GM12891 (cell line): Measurements from ENCODE around the gene MYH9.

Experiments
- DNase-seq: peaks from one replicate; pipeline ENCODE4 v3.0.0; 2011; ENCODE audit warnings: low spot score; ENCODE audit not compliant: insufficient read length
- FAIRE-seq: peaks from 2 replicates; lab custom pipeline; 2011; peaks lifted over from hg19 to GRCh38; lab: Jason Lieb, UNC
- PAX5 ChIP-seq: IDR thresholded peaks from 2 replicates; pipeline ENCODE4 v1.6.1; 2011; ENCODE audit warnings: low read length, moderate library complexity, mild to moderate bottlenecking; ENCODE audit not compliant: insufficient read depth, severe bottlenecking
- POLR2A ChIP-seq: IDR thresholded peaks from 2 replicates; pipeline ENCODE4 v1.6.1; 2011; ENCODE audit warnings: low read depth, low read length, control low read depth
- POLR2AphosphoS5 ChIP-seq: IDR thresholded peaks from 2 replicates; pipeline ENCODE4 v1.6.1; 2011; ENCODE audit warnings: low read depth, low read length, control low read depth
- POU2F2 ChIP-seq: IDR thresholded peaks from 2 replicates; pipeline ENCODE4 v1.6.1; 2011; ENCODE audit warnings: low read depth, mild to moderate bottlenecking, control low read depth, low read length, moderate library complexity
- SPI1 ChIP-seq: IDR thresholded peaks from 2 replicates; pipeline ENCODE4 v1.6.1; 2011; ENCODE audit warnings: low read depth, low read length, control low read depth
- TAF1 ChIP-seq: IDR thresholded peaks from 2 replicates; pipeline ENCODE4 v1.6.1; 2011; ENCODE audit warnings: low read depth, low read length, control low read depth

MYH9 gene

DNA sequence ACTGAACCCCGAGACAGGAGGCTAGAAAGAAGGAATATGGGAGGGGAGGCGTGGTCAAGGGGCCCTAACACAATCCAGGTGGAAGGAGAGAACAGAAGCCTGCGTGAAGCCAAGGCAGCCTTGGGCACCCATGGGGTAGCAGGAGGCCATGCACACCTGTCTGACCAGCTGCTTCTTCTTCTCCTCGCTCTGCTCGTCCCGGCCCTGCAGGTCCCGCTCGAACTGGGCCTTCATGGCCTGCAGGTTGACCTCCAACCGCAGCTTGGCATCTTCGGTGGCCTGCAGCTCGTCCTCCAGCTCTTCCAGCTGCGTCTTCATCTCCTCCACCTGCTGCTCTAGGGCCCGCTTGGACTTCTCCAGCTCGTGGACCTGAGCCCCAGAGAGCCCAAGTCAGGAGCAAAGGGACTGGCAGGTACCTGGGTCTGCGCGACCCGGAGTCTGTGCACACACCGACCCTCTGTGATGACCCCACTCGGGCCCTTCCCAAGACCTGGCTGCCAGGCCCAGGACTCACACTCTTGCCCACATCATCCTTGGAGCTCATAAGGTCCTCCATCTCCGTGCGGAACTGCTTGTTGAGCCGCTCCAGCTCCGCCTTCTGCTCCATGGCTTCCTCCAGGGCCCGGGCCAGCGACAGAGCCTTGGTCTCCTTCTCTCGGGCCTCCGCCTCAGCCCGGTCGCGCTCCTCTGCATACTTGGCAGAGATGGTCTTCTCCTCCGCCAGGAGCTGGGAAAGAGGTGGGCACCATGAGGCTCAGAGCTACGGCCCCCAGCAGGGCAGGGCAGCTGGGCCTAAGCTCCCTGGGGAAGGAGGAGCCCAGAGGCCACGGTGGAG, 99.0 kb downstream of the MYH9 start:
- DNase-seq (no peak), FAIRE-seq (no peak)
- TF ChIP-seq TAF1 (no peak), PAX5 (no peak), POLR2A (no peak), POU2F2 (no peak), POLR2AphosphoS5 (no peak), SPI1 (no peak)

DNA sequence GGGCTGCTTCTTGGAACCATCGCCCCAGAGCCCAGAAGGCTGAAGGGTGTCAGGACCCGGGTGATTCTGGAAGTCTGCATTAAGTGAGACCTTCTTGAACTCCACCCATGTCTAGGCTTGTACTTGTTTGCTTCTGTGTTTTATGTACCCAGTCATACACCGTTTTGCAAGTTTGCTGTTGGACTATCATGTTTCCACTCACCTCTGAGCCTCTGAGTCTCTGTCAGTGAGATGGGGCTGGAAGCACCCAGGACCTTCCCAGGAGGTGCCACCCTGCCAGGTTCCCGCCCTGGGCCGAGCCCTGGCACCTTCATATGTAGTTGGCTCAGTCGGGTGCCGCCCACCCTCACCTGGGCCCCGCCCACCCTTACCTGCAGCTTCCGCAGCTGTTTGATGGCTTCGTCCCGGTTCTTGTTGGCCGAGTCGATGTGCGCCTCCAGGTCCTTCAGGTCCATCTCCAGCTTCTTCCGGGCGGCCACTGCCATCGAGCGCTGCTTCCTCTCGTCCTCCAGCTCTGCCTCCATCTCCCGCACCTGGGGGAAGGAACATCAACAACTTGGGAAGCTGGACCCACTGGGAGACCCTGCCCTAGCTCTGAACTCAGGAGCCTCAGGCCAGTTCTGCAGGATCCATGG, 99.8 kb downstream of the MYH9 start:
- FAIRE-seq: no peak
- no peak for TF ChIP-seq SPI1
- no peak for TF ChIP-seq POLR2AphosphoS5
- no peak for TF ChIP-seq POLR2A
- no peak for TF ChIP-seq POU2F2
- no peak for TF ChIP-seq TAF1
- no peak for TF ChIP-seq PAX5
- no peak for DNase-seq

DNA sequence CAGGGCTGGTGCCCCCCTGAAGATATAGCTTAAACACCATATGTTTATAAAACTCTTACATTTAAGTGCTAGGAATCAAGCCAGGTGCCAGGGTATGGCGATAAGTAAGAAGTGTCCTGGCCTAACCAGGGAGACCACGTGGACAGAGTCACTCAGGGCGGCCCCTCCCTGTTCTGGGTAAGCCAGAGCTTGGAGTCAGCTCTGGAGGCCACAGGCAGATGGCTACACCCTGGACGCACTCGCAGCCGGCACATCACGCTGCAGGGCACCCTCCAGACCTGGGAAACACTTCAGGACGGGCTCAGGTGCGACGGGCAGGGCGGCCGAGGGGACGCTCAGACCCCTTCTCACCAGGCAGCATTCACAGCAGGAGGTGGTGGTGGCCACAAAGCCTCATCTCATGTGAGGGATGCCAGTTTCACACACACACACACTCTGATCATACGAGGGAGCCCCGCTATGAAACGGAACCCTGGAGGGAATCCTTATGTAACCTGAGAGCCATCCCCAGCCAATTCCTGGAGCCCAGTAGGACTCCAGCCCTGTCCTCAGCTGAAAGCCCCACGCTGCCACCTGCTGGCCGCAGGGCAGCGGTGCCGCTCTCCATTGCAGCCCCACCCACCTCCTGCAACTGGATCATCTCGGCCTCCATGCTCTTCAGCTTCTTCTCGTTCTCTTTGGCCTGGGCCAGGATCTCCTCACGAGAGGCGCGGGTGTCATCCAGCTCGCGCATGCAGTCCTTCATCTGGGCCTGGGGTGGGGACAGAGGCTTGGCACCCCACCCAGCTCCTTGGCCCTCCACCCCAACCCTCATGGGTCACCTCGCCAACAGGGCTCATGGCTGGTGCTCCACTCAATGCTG, 101.4 kb downstream of the MYH9 start:
- TF ChIP-seq POLR2AphosphoS5 (no peak), PAX5 (no peak), POU2F2 (no peak), SPI1 (no peak), POLR2A (no peak), TAF1 (no peak)
- FAIRE-seq (peak; percentile 77), DNase-seq (peak; percentile 81)

DNA sequence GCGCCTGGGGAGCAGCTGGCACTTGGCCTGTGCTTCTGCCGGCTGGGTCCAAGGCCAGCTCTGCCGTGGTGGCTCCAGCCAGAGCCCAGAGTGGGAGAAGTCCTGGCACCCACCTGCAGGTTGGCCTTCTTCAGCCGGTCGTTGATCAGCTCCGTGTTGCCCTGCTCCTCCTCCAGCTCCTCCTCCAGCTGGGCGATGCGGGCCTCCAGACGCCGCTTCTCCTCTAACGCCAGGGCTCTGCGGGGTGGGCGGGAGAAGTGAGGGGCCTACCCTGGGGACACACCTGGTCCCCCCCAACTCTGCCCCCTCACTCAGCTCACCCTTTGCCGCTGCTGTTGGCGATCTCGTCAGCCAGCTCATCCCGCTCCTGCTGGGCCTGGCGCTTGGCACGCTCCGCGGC, 102.2 kb downstream of the MYH9 start:
- no peak for FAIRE-seq
- DNase-seq: no peak
- TF ChIP-seq SPI1 (no peak), TAF1 (no peak), POLR2A (no peak), POU2F2 (no peak), POLR2AphosphoS5 (no peak), PAX5 (no peak)

DNA sequence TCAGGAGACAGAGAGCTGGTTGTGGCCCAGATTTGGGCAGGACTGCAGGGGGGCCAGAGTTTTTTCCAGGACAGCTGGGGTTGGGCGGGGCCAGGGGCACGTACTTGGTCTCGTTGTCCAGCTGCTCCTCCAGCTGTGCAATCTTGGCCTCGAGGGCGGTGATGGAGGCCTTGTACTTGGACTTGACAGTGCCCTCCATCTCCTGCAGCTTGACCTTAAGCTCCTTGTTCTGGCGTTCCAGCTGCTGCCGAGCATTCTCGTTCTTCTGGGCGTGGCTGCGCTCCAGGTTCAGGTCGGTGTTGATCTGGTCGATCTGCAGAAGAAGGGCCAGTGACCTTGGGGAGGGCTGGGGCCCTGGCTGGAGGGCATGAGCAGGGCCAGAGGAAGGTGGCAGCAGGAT, 102.8 kb downstream of the MYH9 start:
- no peak for DNase-seq
- TF ChIP-seq POLR2A: no peak
- no peak for TF ChIP-seq PAX5
- no peak for TF ChIP-seq POLR2AphosphoS5
- no peak for TF ChIP-seq POU2F2
- no peak for TF ChIP-seq SPI1
- no peak for TF ChIP-seq TAF1
- no peak for FAIRE-seq

DNA sequence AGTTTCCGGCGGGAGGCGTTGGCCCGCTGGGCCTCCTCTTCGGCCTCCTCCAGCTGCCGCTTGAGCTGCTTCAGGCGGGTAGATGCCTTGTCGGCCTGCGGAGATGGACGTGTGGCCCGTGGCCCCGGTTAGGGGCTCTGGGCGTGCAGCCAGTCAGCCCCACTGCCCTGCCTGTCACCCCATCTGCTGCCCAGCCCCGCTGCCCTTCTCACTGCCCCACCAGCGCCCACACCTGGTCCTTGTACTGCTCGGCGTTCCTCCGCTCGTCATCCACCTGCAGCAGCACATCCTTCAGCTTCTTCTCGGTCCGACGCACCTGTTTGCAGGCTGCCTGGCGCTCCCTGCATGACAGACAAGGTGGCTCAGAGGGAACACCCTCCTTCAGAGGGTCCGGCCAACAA, 103.6 kb downstream of the MYH9 start:
- FAIRE-seq (no peak), DNase-seq (no peak)
- TF ChIP-seq SPI1: no peak
- TF ChIP-seq POLR2AphosphoS5: no peak
- no peak for TF ChIP-seq PAX5
- no peak for TF ChIP-seq POLR2A
- TF ChIP-seq POU2F2: no peak
- no peak for TF ChIP-seq TAF1

DNA sequence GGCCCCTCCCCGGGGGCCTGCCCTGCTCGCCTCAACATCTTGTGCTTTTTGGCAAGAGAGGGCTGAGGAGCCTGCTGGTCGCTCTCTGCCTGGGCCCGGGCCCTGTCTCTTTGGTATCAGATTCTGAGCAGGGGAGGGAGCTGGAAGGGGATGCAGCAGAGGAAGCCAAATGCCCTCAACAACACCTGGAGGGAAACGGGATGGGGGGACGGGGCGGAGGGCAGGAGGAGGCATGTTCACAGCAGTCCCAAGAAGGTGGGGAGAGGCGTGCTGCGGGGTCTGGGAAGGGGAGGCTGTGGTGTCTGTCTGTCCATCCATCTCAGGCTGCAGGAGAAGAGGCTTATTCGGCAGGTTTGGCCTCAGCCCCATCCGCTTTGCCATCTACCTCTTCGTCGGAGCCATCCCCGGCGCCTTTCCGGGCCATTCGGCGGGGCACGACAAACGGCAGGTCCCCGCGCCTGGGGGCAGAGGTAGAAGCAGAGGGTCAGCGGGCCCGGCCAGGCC, 105.4 kb downstream of the MYH9 start:
- FAIRE-seq: no peak
- TF ChIP-seq TAF1 (no peak), POLR2A (no peak), SPI1 (no peak), PAX5 (no peak), POU2F2 (no peak), POLR2AphosphoS5 (no peak)
- DNase-seq: no peak

DNA sequence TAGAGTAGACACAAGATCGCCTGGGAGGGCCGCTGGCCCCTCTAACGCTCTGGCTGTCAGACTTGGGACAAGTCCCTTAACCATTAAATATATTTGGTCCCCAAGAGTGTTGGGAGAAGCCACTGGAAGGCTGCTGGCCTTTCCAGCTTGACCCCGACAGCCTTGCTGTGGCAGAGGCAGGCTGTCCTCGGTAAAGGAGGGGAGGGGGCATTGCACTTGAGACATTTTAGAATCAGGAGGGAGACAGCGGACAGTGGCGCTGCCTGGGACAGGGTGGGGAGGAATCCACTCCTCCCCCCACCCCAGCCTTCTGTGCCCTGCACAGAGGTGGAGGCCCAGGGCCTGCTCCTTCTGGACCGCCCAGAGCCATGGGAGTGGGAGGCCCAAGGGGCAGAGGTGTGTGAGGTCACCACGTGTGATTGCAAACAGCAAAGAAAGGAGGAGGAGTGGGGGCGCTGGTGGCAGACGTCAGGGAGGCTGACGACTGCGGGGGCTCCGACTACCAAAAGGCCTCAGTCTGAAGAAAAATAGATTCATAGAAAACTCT, 105.9 kb downstream of the MYH9 start:
- FAIRE-seq: no peak
- TF ChIP-seq POLR2A (no peak), TAF1 (no peak), POLR2AphosphoS5 (no peak)
- no peak for DNase-seq

DNA sequence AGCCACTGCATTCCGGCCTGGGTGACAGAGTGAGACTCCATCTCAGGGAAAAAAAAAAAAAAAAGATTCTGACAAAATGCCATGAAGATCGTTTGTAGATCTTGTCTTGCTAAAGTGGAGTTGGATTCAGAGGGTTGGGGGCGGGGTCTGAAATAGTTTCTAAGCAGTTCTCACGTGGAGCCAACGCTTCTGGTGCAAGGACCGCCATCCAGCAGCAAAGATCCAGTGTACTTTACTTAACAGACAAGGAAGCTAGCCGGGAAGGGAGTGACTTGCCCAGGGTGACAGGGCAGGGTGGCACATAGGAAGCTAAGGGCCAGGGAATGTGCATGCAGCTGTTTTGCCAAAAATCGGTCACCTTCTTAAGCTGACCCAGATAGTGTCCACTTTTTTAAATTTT, 107.4 kb downstream of the MYH9 start:
- DNase-seq: no peak
- TF ChIP-seq PAX5: no peak
- no peak for TF ChIP-seq POLR2A
- no peak for TF ChIP-seq POU2F2
- no peak for TF ChIP-seq TAF1
- no peak for TF ChIP-seq POLR2AphosphoS5
- TF ChIP-seq SPI1: no peak
- FAIRE-seq: no peak
